Measurements from ENCODE around the gene CAMK4.
A peak's percentile ranks its signal among the peaks of the same experiment; 100 is the strongest.

Gene CAMK4

DNA sequence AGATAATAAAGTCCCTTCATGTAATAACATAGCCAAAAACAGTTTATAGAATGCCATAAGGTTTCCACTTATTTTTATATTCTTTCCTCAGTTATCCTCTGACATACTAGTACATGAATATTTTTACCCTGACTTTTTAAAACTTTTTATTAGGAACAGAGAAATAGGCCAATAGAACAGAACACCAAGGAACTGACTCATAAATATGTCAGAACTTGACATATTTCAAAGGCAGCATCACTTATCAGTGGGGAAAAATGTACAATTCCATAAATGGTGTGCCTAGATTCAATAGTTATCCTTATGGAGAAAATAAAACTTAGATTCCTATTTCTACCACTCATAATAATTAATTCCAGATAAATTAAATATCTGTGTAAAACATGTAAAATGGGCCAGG lies 278.8 kb downstream of the CAMK4 start:
- no peak for DNase-seq

- no peak for DNase-seq
Observed at GRCh38 chr5:111505096-111505495, 280.9 kb downstream of the CAMK4 start.

DNA sequence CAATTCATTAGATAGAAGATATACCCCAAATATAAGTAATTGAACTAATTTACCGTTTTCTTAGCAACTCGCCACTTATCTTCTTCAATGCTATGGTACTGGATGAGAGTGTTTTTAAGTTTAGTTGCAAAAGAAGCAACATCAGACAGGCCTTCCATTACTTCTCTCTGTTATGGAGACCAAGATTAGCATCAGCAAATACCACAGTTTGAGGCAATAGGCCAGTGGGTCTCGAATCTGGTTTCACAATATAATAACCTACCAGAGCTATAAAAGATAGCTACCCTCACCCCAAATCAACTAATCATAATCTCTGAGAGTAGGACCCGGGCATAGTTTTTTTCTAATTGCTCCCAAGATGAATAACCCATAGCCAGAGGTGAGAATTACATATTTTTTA lies 283.1 kb downstream of the CAMK4 start:
- no peak for DNase-seq

DNA sequence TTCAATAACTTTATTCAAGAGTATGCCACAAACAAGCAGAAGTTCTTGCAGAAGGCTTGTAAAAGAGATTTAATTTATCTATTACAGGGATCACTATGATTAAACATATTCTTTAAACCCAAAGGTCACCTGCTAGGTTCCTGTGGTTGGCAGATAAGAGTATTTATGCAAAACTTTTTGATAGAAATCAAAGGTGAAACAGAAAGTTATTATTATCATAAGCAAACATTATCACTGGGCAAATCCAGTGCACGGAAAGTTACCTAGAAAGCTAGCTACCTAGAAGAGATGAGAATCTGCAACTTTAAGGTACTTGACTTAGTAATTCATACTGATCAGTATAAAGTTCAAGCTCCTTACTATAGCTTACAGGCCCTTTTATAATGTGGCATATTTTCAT lies 284.9 kb downstream of the CAMK4 start:
- DNase-seq, result no peak

- peak in 1 of 6 experiments; percentile 30 for DNase-seq
Observed at GRCh38 chr5:111511174-111511830, 287.1 kb downstream of the CAMK4 start.

- peak in 1 of 6 experiments; percentile 38 for DNase-seq
Observed at GRCh38 chr5:111511831-111512374, 287.7 kb downstream of the CAMK4 start.

DNA sequence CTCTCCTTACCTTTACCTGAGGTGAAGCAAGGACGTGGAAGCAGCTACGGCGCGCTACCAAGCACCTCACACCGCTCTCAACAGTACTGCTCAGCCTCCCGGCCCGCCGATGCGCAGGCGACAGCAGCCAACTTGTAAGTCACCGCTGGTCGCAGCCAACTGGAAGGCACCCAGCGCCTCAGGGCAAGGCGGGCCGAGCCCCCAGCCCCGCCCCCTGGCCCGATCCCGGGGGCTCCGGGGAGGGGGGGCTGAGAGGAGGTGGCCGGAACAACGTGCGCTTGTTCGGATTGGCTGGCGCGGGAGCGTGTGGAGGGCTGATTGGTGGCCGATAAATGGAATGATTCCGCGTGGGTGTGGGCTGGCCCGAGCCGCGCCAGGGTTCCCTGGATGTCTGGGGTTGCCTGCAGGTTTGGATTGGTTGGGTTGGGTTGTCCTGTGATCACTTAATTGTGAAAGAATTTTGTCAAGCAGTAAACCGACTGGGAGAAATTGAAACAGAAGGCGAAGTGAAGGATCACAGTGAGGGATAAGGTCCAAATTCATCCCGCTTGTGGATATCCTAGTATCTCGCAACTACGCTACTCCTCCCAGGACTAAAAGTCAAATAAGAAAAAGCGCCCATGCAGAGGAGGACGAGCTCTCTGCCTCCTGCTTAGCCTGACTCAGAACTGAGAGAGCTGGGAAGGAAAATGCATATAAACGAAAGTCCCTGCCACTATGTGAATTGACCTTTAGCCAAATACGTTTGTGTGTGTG lies 288.4 kb downstream of the CAMK4 start, which contains the start of gene STARD4:
Gene STARD4 (minus strand): TSS at position 161 of the 756 bp plus-strand sequence. CDS start 5,102 bp downstream, outside the sequence.
- peak; percentile 86 to 92 (median 90) for DNase-seq

DNA sequence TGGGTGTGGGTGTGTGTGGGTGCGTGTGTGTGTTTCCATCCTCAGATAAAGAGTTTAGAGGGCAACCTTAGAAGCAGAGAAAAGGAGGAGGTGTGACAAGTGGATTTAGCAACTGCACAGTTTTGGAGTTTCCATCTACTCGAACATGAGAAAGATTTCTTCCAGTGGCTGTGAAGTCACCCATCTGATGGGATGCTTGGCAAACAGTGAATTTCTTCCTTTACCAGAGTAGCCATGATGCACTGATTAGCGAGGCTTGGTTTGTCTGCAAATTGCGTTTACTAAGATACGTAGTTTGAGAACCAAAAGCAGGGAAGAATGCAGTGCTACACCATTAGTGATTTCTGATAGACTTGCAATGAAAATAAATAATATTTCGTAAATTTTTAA lies 288.9 kb downstream of the CAMK4 start:
- DNase-seq, result no peak

DNA sequence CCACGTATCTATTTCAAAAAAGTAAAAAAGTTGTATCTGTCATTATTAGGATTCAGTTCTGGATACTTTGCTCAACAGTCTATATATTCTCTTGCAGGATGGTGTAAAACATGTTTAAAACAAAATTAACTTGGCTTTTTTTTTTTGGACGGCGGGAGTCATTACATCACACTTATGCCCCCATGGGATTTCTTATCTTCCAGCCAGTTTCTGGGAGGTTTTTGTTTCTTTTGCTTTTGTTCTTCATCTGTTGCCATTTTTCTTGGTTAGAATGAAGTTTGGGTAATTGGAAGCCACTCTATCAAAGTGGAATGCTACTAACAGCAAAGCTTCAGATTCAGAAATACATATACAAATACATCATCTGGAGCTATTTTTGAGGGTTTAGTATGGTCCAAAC lies 289.9 kb downstream of the CAMK4 start:
- no peak for DNase-seq

- DNase-seq, result no peak
Observed at GRCh38 chr5:111517853-111518501, 293.8 kb downstream of the CAMK4 start.

- no peak for DNase-seq
Observed at GRCh38 chr5:111518777-111519176, 294.6 kb downstream of the CAMK4 start.

- no peak for DNase-seq
Observed at GRCh38 chr5:111520908-111521307, 296.7 kb downstream of the CAMK4 start.

GRCh38 chr5:111528056-111528455 lies 303.9 kb downstream of the CAMK4 start:
- DNase-seq, result no peak

DNA sequence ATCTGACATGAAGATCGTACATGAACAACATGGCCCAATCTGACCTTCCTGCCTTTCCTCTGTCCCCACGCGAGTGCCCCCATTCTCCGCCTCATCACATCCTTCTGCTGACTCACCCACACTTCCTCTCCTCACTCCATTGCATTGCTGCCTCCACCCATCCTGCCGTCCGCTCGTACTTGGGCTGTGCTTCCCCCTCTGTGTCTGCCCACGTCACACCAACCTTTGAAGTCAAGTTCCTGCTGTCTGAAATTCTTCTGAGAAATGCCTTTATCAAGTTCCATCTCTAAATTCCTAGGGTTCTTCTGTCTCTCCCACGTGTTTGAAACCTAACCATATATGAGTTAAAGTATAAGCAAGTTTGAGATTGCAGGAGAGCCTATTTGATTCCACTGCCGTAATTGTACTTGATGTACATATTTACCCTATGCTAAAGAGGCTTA lies 306.1 kb downstream of the CAMK4 start:
- peak; percentile 68 to 85 (median 78) for DNase-seq

DNA sequence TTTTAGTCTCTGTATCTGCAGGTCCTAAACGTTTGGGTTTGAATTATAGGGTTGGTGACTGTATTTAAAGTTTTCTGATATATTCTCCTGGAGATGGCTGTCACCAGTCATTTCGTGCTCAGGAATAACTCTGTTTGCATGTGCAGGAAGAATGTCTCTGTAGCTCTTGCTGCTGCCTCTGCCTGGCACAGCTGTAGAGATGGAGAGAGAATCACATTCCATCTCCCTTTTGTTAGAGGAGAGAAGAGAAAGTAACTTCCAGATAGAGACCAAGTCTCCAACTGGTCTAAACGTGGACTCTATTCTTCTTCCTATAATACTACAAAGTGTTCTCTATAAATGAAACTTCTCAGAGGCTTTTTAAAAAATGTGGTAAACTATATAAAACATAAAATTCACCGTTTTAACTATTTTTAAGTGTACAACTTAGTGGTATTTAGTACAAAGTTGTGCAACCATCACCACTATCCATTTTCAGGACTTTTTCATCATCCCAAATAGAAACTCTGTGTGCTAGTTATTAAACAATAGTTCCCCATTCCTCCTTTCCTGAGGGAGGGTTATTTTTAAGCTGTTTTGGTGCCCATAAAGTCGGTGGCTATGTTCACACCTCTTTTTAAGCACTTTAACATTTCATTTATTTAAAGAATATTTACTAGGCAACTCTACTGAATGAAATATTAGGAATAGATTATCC lies 308.9 kb downstream of the CAMK4 start:
- no peak for DNase-seq

DNA sequence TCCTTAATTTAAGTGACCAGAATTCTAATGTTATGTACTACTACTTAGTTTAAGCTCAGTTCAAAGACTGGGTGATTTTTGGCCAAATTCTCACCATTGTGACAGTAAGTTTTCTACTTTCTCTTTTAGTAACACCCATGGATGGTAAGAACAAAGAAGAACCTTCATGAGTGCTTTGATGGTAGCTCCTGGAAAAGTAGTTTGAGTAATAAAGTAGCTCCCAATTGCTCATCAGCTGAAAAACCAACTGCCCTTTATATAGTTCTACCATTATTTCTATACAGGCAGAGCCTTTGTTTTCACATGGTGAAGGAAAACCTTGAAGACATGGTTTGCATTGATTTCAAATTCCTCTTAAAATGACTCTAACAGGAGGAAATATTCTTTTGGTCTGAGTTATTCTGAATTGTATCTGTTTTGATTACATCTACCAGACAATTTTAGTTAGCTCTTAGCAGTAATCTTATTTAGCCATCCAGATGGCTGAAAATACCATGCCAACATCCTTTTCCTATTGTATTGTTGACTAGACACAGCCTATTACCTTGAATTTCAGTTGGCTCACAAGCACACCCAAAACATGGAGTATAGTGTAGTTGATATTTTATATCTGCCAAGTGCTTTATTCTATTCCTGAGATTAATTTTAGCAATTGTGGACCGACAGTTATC lies 311.8 kb downstream of the CAMK4 start:
- no peak for DNase-seq

GRCh38 chr5:111537141-111538024 lies 313.2 kb downstream of the CAMK4 start:
- DNase-seq, result no peak

Measured in stimulated activated naive CD4-positive, alpha-beta T cell (primary cell).